Measurements from ENCODE around the gene PKP2. TPM values are rescaled to one million over a fixed set of nuclear protein-coding genes. Genes with fewer than 3 reads are reported as not detected.
"Not testable (repeated sequence)": the region's sequence is repeated elsewhere in the genome, so short reads cannot be mapped to it uniquely, and the experiment has no call there.

PKP2 gene
- total and polyA plus RNA-seq, 2 experiments from 2014 or later = 0.21 to 0.22 TPM

GRCh38 chr12:32884962-32885361 is 11.6 kb downstream of the PKP2 start:
- Histone ChIP-seq H3K9me3 (ENCODE audit: low read depth) (no peaks in the 10 kb centered on the region), H3K9ac (no peak overlapping the region), H3K79me2 (ENCODE audit: insufficient read depth) (no peaks in the 10 kb centered on the region), H4K20me1 (ENCODE audit: insufficient read depth) (no peaks in the 10 kb centered on the region), H3K27ac (no peak overlapping the region), H3K4me1 (ENCODE audit: insufficient read depth) (no peaks in the 10 kb centered on the region), H3F3A (ENCODE audit: insufficient read depth) (no peaks in the 10 kb centered on the region), H3K27me3 (replicated peaks; ENCODE audit: insufficient read depth) (no peaks in the 10 kb centered on the region), H2AFZ (no peak overlapping the region), H3K36me3 (ENCODE audit: low read depth) (no peaks in the 10 kb centered on the region), H3K4me3 (no peak overlapping the region), H3K9me2 (ENCODE audit: insufficient read depth) (no peaks in the 10 kb centered on the region), H3K4me2 (ENCODE audit: unreplicated experiment) (no peak overlapping the region)
- WGBS, 2 experiments (ENCODE audit: low coverage in 1 of 2, low lambda C conversion rate in 2 of 2, missing lambda C conversion rate in 2 of 2) = 18 to 22% methylated on average over 4 of the region's 4 CpGs
- in situ Hi-C loops (cut with MboI) = no loop called here
- no peak for DNase-seq
- TF ChIP-seq EZH2 (IDR thresholded peaks at IDR 0.05; ENCODE audit: insufficient read depth, poor library complexity, severe bottlenecking) (no peak), EZH2phosphoT487 (IDR thresholded peaks at IDR 0.05; ENCODE audit: insufficient read depth, low read depth) (no peak)

DNA sequence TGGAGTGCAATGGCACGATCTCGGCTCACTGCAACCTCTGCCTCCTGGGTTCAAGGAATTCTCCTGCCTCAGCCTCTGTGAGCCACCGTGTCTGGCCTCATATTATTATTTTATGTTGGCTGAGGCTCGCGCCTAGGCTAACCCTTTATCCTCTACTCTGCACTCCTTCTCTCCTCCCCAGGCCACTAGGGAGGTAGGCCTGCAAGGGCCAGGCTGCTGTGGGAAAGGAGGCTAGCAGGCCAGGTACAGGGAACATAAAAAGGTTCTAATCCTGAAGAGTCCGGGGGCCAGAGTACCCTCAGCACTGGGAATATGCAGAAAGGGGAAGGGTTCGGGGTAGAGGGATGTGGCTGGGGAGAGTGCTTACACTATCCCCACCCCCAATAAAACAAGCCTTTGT is 14.9 kb downstream of the PKP2 start:
- TF ChIP-seq EZH2phosphoT487 (IDR thresholded peaks at IDR 0.05; ENCODE audit: insufficient read depth, low read depth) = no peak
- TF ChIP-seq EZH2 (IDR thresholded peaks at IDR 0.05; ENCODE audit: insufficient read depth, poor library complexity, severe bottlenecking) = no peak
- Histone ChIP-seq H3F3A (ENCODE audit: insufficient read depth) (no peaks in the 10 kb centered on the region), H3K27me3 (replicated peaks; ENCODE audit: insufficient read depth) (0 out of 2 replicates have a peak, but pooled peaks cover 4% of the 10 kb centered on the region), H3K27ac (no peak overlapping the region), H3K36me3 (ENCODE audit: low read depth) (no peaks in the 10 kb centered on the region), H3K4me3 (no peak overlapping the region), H4K20me1 (ENCODE audit: insufficient read depth) (no peaks in the 10 kb centered on the region), H3K9ac (no peak overlapping the region), H3K4me1 (ENCODE audit: insufficient read depth) (no peaks in the 10 kb centered on the region), H3K9me3 (ENCODE audit: low read depth) (no peaks in the 10 kb centered on the region), H3K79me2 (ENCODE audit: insufficient read depth) (no peaks in the 10 kb centered on the region), H3K4me2 (ENCODE audit: unreplicated experiment) (no peak overlapping the region), H3K9me2 (ENCODE audit: insufficient read depth) (no peaks in the 10 kb centered on the region), H2AFZ (no peak overlapping the region)
- in situ Hi-C loops (cut with MboI) = no loop called here
- no peak for DNase-seq
- WGBS, 2 experiments (ENCODE audit: low coverage in 1 of 2, low lambda C conversion rate in 2 of 2, missing lambda C conversion rate in 2 of 2) = 32 to 34% methylated on average over 7 of the region's 7 CpGs

DNA sequence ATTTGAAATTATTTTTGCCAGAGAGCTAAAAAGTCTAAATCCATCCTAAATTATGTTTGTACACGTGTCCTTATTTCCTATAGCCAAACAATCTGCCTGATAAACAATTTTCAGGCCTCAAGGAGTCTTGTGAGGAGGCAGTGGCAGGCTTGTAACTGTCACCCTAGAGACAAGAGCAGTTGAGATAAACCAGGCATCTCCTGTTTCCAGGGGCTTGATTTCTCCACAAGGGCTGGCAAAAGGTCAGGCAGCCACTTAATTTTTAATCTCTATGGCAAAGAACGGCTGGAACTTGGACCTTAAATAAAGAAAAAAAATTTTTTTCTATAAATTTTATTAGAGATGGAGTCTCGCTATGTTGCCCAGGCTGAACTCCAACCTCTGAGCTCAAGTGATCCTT is 15.5 kb downstream of the PKP2 start:
- Histone ChIP-seq H3K79me2 (ENCODE audit: insufficient read depth) (no peaks in the 10 kb centered on the region), H3K9me2 (ENCODE audit: insufficient read depth) (no peaks in the 10 kb centered on the region), H3K36me3 (ENCODE audit: low read depth) (no peaks in the 10 kb centered on the region), H2AFZ (no peak overlapping the region), H3K27me3 (replicated peaks; ENCODE audit: insufficient read depth) (0 out of 2 replicates have a peak, but pooled peaks cover 4% of the 10 kb centered on the region), H3K9ac (no peak overlapping the region), H3K4me3 (no peak overlapping the region), H4K20me1 (ENCODE audit: insufficient read depth) (no peaks in the 10 kb centered on the region), H3K27ac (no peak overlapping the region), H3K4me2 (ENCODE audit: unreplicated experiment) (no peak overlapping the region), H3K9me3 (ENCODE audit: low read depth) (no peaks in the 10 kb centered on the region), H3K4me1 (ENCODE audit: insufficient read depth) (no peaks in the 10 kb centered on the region), H3F3A (ENCODE audit: insufficient read depth) (no peaks in the 10 kb centered on the region)
- no peak for TF ChIP-seq EZH2 (IDR thresholded peaks at IDR 0.05; ENCODE audit: insufficient read depth, poor library complexity, severe bottlenecking)
- no peak for TF ChIP-seq EZH2phosphoT487 (IDR thresholded peaks at IDR 0.05; ENCODE audit: insufficient read depth, low read depth)
- WGBS, 2 experiments (ENCODE audit: low coverage in 1 of 2, low lambda C conversion rate in 2 of 2, missing lambda C conversion rate in 2 of 2) = 15% methylated on average over 3 of the region's 3 CpGs
- DNase-seq = no peak
- in situ Hi-C loops (cut with MboI) = no loop called here

GRCh38 chr12:32879066-32879465 is 17.5 kb downstream of the PKP2 start:
- WGBS, 2 experiments (ENCODE audit: low coverage in 1 of 2, low lambda C conversion rate in 2 of 2, missing lambda C conversion rate in 2 of 2) = 41 to 43% methylated on average over 7 of the region's 7 CpGs
- H3F3A ChIP-seq (ENCODE audit: insufficient read depth); H3K36me3 ChIP-seq (ENCODE audit: low read depth); H3K9ac ChIP-seq; DNase-seq; H3K4me1 ChIP-seq (ENCODE audit: insufficient read depth); H3K9me2 ChIP-seq (ENCODE audit: insufficient read depth); in situ Hi-C loops (cut with MboI); H3K4me2 ChIP-seq (ENCODE audit: unreplicated experiment); H3K9me3 ChIP-seq (ENCODE audit: low read depth); H2AFZ ChIP-seq; H3K4me3 ChIP-seq; H4K20me1 ChIP-seq (ENCODE audit: insufficient read depth); H3K27ac ChIP-seq; H3K79me2 ChIP-seq (ENCODE audit: insufficient read depth); H3K27me3 ChIP-seq (replicated peaks; ENCODE audit: insufficient read depth): not testable (repeated sequence)
